Measurements from ENCODE around the gene CEACAM16. TPM values are rescaled to one million over a fixed set of nuclear protein-coding genes. Genes with fewer than 3 reads are reported as not detected.
A peak's percentile ranks its signal among the peaks of the same experiment; 100 is the strongest.

CEACAM16 gene
- total and polyA plus RNA-seq, 10 of the 15 experiments (the other 5 are each of a cell fraction or from before 2014, with no cell fraction given): not detected

- Histone ChIP-seq H3K27ac (ENCODE audit: control insufficient read depth, insufficient read depth) (peak overlapping the region; percentile 77), H3K79me2 (ENCODE audit: control insufficient read depth, insufficient read depth, low read length) (no peaks in the 10 kb centered on the region), H3K4me1 (ENCODE audit: control insufficient read depth, insufficient read depth, low read length) (peaks cover 35% of the 10 kb centered on the region), H3K4me3 (no peak overlapping the region), H3K27me3 (replicated peaks in 1 of 2; ENCODE audit: control insufficient read depth in 2 of 2, insufficient read depth in 2 of 2, low read length in 1 of 2) (no peaks in the 10 kb centered on the region), H4K20me1 (ENCODE audit: control insufficient read depth, insufficient read depth) (no peaks in the 10 kb centered on the region), H3K9me3 (replicated peaks; ENCODE audit: control insufficient read depth, insufficient read depth, low read length) (no peaks in the 10 kb centered on the region), H3K36me3 (ENCODE audit: control insufficient read depth in 2 of 2, insufficient read depth in 2 of 2, low read length in 1 of 2) (no peaks in the 10 kb centered on the region), H2AFZ (ENCODE audit: control insufficient read depth, low read depth, low read length) (no peak overlapping the region), H3K4me2 (ENCODE audit: control insufficient read depth, insufficient read depth) (peak overlapping the region; percentile 36), H3K9ac (ENCODE audit: control insufficient read depth, insufficient read depth, low read length) (peak overlapping the region; percentile 41)
- BruUV-seq (replicated peaks): TSS peak; percentile 94
- POLR2A ChIA-PET: interaction anchor here (0.8 to 3.8 kb wide), 12 partner anchors 9 to 46 kb away, joined by 3 to 20 read pairs (median 6); partner anchors contain the start of gene BCL3
- ATAC-seq: peak; percentile 79
- RAD21 ChIA-PET (ENCODE audit: unreplicated experiment): interaction anchor here (0.6 to 2.6 kb wide), 11 partner anchors 9 to 83 kb away, joined by 3 to 42 read pairs (median 6); no protein-coding TSS in a partner anchor
- intact Hi-C loops (cut with micrococcal nuclease; ENCODE audit: unreplicated experiment): loop anchor here (1.0 to 2.0 kb wide), 2 partner anchors 11 to 15 kb away; partner anchors contain the start of gene BCL3
- peak; percentile 83 for FAIRE-seq
- CTCF ChIA-PET: interaction anchor here (0.7 to 3.6 kb wide), 7 partner anchors 13 to 83 kb away, joined by 3 to 34 read pairs (median 6); no protein-coding TSS in a partner anchor
- DNase-seq (ENCODE audit: low read depth, low spot score): no peak
- WGBS (ENCODE audit: insufficient coverage, insufficient replicate concordance, low lambda C conversion rate, missing lambda C conversion rate): 46% methylated on average over 13 of the region's 13 CpGs
- SMC1A ChIA-PET (ENCODE audit: uncharacterized antibody, unreplicated experiment): interaction anchor here (0.8 to 4.2 kb wide), 13 partner anchors 9 to 48 kb away, joined by 4 to 43 read pairs (median 7); no protein-coding TSS in a partner anchor
- in situ Hi-C loops (cut with MboI): no loop called here
- no peak for TF ChIP-seq ZNF274 (IDR thresholded peaks at IDR 0.05; ENCODE audit: insufficient read depth, insufficient read length)
- TF ChIP-seq NFXL1 (IDR thresholded peaks at IDR 0.05; ENCODE audit: borderline replicate concordance): no peak
- TF ChIP-seq, protein P1, sequence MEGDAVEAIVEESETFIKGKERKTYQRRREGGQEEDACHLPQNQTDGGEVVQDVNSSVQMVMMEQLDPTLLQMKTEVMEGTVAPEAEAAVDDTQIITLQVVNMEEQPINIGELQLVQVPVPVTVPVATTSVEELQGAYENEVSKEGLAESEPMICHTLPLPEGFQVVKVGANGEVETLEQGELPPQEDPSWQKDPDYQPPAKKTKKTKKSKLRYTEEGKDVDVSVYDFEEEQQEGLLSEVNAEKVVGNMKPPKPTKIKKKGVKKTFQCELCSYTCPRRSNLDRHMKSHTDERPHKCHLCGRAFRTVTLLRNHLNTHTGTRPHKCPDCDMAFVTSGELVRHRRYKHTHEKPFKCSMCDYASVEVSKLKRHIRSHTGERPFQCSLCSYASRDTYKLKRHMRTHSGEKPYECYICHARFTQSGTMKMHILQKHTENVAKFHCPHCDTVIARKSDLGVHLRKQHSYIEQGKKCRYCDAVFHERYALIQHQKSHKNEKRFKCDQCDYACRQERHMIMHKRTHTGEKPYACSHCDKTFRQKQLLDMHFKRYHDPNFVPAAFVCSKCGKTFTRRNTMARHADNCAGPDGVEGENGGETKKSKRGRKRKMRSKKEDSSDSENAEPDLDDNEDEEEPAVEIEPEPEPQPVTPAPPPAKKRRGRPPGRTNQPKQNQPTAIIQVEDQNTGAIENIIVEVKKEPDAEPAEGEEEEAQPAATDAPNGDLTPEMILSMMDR (IDR thresholded peaks at IDR 0.05 in 2 of 3, conservative IDR thresholded peaks at IDR 0.05 in 1 of 3; ENCODE audit: control insufficient read depth in 2 of 3, extremely low read depth in 1 of 3, insufficient read depth in 1 of 3, low read depth in 3 of 3, low read length in 3 of 3): no peak
- peak; percentile 63 for TF ChIP-seq BCL11A (IDR thresholded peaks at IDR 0.05; ENCODE audit: low read depth, low read length)
- no peak for TF ChIP-seq USF2 (IDR thresholded peaks at IDR 0.05; ENCODE audit: borderline replicate concordance, low read depth, low read length)
- TF ChIP-seq BACH1 (IDR thresholded peaks at IDR 0.05; ENCODE audit: borderline replicate concordance): peak; percentile 50; the same call in 1 of the 2 replicates
- no peak for TF ChIP-seq SP1 (IDR thresholded peaks at IDR 0.05; ENCODE audit: low read depth, low read length)
- TF ChIP-seq HDAC2 (IDR thresholded peaks at IDR 0.05): no peak
- TF ChIP-seq MAX (IDR thresholded peaks at IDR 0.05; ENCODE audit: low read depth, low read length): peak; percentile 48; the same call in 1 of the 2 replicates
- TF ChIP-seq SKIL (IDR thresholded peaks at IDR 0.05; ENCODE audit: low read depth, poor library complexity, severe bottlenecking): no peak
- no peak for TF ChIP-seq POU2F2 (IDR thresholded peaks at IDR 0.05; ENCODE audit: borderline replicate concordance, low read depth, low read length)
- TF ChIP-seq TCF3 (IDR thresholded peaks at IDR 0.05; ENCODE audit: borderline replicate concordance, insufficient read depth, low read depth, low read length): no peak
- TF ChIP-seq REST (IDR thresholded peaks at IDR 0.05; ENCODE audit: low read depth, low read length): no peak
Measured at GRCh38 chr19:44737238-44738071, 38.5 kb downstream of the CEACAM16 start.

All from GM12878 (cell line).